Activated CD8-positive, alpha-beta T cell treated with anti-CD3 and anti-CD28 coated beads for 36 hours (primary cell): ENCODE results near the gene ERICH2. TPM values are rescaled to one million over a fixed set of nuclear protein-coding genes. Genes with fewer than 3 reads are reported as not detected.
A peak's percentile ranks its signal among the peaks of the same experiment; 100 is the strongest.

Source experiments
- ATAC-seq: fragments of 200-7000 bp; cut with Tn5 transposase; one replicate; pipeline ENCODE4 v1.10.0; 2021; ENCODE audit warnings: mild to moderate bottlenecking, moderate library complexity
- CTCF ChIA-PET: fragments of 350-600 bp; sonication (Branson Sonifier 250); formaldehyde crosslinking; loops from one replicate; lab custom pipeline; 2021; ENCODE audit warnings: antibody characterized with exemption; lab: Charles Lee
- POLR2A ChIA-PET: fragments of 350-600 bp; sonication (Branson Sonifier 250); formaldehyde crosslinking; loops from one replicate; lab custom pipeline; 2021; ENCODE audit warnings: antibody characterized with exemption; lab: Charles Lee
- DNase-seq: peaks from one replicate; pipeline ENCODE4 v3.0.0-alpha.2; 2020
- H3K27ac Mint-ChIP-seq: one replicate; pipeline ENCODE4 v1.8.0; 2021; ENCODE audit warnings: mild to moderate bottlenecking, mixed read lengths
- H3K27me3 Mint-ChIP-seq: one replicate; pipeline ENCODE4 v1.8.0; 2021; ENCODE audit warnings: mixed read lengths
- H3K36me3 Mint-ChIP-seq: one replicate; pipeline ENCODE4 v1.8.0; 2021; ENCODE audit warnings: low read depth, mixed read lengths
- H3K4me1 Mint-ChIP-seq: one replicate; pipeline ENCODE4 v1.8.0; 2021; ENCODE audit warnings: low read depth, mixed read lengths
- H3K4me3 Mint-ChIP-seq: one replicate; pipeline ENCODE4 v1.8.0; 2021; ENCODE audit warnings: mild to moderate bottlenecking, moderate library complexity, mixed read lengths
- H3K9me3 Mint-ChIP-seq: one replicate; pipeline ENCODE4 v1.8.0; 2021; ENCODE audit warnings: mixed read lengths
- intact Hi-C: fragments of 100-400 bp; cut with micrococcal nuclease; formaldehyde crosslinking; loops from one replicate; pipeline ENCODE4 v1.10.0; 2022
- total RNA-seq, 2 experiments: library from RNA; stranded (reverse); gene quantifications; one replicate each; pipeline ENCODE4 v1.2.3, GENCODE V29; 2021
- TF ChIP-seq, protein P1 (sequence below): fragments of 200-600 bp; IDR thresholded peaks from one replicate; pipeline ENCODE4 v1.8.0; 2022; ENCODE audit warnings: antibody characterized with exemption, mild to moderate bottlenecking

The ERICH2 gene
- total RNA-seq, 2 experiments from 2014 or later = not detected

DNA sequence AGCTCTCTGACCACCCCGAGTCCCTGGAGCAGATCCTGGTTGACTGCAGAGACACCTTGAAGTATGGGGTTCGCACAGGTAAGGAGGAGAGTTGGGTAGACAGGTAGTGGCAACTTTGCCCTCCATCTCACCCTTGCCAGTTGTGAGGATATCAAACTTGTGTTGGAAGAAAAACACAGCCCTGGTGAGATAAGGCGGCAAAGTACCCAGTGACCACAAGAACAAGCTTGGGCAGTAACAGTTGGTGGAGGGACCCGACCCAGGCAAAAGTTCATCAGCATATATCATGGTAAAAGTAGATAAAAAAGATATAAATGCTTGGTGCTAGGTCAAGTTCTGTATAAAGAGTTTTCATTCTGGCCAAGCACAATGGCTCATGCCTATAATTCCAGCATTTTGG is 60.9 kb downstream of the ERICH2 start:
- POLR2A ChIA-PET = no interaction called here
- ATAC-seq = no peak
- intact Hi-C loops = no loop called here
- Mint-ChIP-seq H3K27ac (no peak overlapping the region), H3K27me3 (peaks cover 31% of the 10 kb centered on the region), H3K36me3 (no peaks in the 10 kb centered on the region), H3K4me1 (no peaks in the 10 kb centered on the region), H3K9me3 (no peaks in the 10 kb centered on the region), H3K4me3 (no peak overlapping the region)
- TF ChIP-seq, protein P1, sequence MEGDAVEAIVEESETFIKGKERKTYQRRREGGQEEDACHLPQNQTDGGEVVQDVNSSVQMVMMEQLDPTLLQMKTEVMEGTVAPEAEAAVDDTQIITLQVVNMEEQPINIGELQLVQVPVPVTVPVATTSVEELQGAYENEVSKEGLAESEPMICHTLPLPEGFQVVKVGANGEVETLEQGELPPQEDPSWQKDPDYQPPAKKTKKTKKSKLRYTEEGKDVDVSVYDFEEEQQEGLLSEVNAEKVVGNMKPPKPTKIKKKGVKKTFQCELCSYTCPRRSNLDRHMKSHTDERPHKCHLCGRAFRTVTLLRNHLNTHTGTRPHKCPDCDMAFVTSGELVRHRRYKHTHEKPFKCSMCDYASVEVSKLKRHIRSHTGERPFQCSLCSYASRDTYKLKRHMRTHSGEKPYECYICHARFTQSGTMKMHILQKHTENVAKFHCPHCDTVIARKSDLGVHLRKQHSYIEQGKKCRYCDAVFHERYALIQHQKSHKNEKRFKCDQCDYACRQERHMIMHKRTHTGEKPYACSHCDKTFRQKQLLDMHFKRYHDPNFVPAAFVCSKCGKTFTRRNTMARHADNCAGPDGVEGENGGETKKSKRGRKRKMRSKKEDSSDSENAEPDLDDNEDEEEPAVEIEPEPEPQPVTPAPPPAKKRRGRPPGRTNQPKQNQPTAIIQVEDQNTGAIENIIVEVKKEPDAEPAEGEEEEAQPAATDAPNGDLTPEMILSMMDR = no peak
- DNase-seq = no peak
- CTCF ChIA-PET = interaction anchor here (0.9 to 1.3 kb wide), 2 partner anchors 9 to 10 kb away, joined by 3 to 5 read pairs; no protein-coding TSS in a partner anchor

DNA sequence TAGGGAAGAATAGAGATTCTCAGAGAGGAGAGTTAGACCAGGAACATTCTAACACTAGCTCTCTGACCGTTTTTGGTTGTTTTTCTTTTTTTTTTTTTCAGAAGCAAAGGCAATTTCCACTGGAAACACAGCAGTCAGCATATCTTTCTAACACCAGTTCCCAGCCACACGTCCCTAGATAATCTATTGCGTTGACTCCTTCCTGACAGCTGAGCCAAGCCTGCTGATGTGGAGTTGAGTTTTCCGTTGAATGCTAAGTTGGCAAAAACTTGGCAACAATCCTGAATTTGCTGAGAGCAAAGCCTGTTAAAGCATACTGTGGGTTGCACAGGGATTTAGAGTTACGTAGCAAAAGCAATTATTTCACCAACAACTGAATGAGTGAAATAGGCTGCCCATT is 65.8 kb downstream of the ERICH2 start:
- ChIA-PET CTCF (interaction anchor here (1.0 kb wide), 2 partner anchors 37 to 38 kb away, joined by 3 to 4 read pairs; no protein-coding TSS in a partner anchor), POLR2A (no interaction called here)
- ATAC-seq (no peak), DNase-seq (no peak)
- peaks cover 15% of the 10 kb centered on the region for H3K27me3 Mint-ChIP-seq
- no peaks in the 10 kb centered on the region for H3K4me1 Mint-ChIP-seq
- no peaks in the 10 kb centered on the region for H3K9me3 Mint-ChIP-seq
- H3K36me3 Mint-ChIP-seq = no peaks in the 10 kb centered on the region
- H3K27ac Mint-ChIP-seq = no peak overlapping the region
- no peak overlapping the region for H3K4me3 Mint-ChIP-seq
- intact Hi-C loops = no loop called here
- TF ChIP-seq, protein P1 = no peak

DNA sequence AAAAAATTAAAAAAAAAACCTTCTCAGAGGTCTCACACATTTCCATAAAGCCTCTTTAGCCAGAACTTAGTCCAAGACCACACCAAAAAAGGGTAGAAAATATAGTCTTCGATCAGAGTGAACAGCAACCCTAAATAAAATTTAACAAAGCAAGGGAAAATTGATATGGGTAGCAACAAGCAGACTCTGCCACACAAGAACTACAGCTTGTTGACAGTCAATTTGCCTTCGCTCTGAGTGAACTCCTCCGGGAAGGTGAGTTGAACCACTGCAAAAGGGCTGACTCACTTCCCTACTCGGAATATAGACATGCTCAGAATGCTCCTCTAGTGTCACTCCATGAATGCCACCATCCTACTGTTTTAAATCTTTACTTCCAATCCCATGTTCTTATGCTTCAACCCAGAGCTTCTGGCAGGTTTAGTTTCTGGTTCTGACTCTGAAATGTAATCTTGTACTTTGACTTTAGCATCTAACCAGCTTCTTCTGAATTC is 70.6 kb downstream of the ERICH2 start:
- ATAC-seq (no peak), DNase-seq (no peak)
- ChIA-PET CTCF (interaction anchor here (9.6 kb wide), 1 partner anchor 32 kb away, joined by 73 read pairs; no protein-coding TSS in a partner anchor), POLR2A (interaction anchor here (1.1 kb wide), 1 partner anchor 501 kb away, joined by 3 read pairs; no protein-coding TSS in a partner anchor)
- Mint-ChIP-seq H3K27ac (no peak overlapping the region), H3K4me1 (peaks cover 21% of the 10 kb centered on the region), H3K36me3 (no peaks in the 10 kb centered on the region), H3K4me3 (no peak overlapping the region), H3K27me3 (peaks cover 18% of the 10 kb centered on the region), H3K9me3 (no peaks in the 10 kb centered on the region)
- intact Hi-C loops = no loop called here
- TF ChIP-seq, protein P1 = no peak

DNA sequence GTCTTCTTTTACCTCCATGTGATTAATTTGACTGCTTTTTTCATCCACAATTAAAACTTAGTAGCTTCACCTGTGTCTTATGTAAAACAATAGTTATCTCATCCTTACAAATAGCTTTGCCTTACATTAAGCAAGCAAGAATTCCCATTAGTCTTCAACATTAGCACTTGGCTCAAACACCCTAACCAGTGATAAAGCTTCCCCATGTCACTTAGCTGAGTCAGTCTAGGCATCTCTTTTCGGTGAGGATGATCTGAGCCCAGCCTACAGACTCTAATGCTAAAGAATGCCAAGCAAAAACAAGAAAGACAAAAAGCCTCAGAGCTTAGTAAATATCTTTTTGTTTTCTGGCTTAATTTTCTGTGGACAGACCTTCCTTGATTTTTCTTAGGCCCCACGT is 72.6 kb downstream of the ERICH2 start:
- POLR2A ChIA-PET = interaction anchor here (1.0 to 1.4 kb wide), 2 partner anchors 9 to 10 kb away, joined by 4 read pairs; no protein-coding TSS in a partner anchor
- peaks cover 12% of the 10 kb centered on the region for H3K27me3 Mint-ChIP-seq
- intact Hi-C loops = no loop called here
- CTCF ChIA-PET = interaction anchor here (0.9 to 9.6 kb wide), 4 partner anchors 20 to 59 kb away, joined by 3 to 73 read pairs (median 4); partner anchors contain the start of gene GAD1
- no peaks in the 10 kb centered on the region for H3K36me3 Mint-ChIP-seq
- ATAC-seq = no peak
- H3K27ac Mint-ChIP-seq = no peak overlapping the region
- no peak overlapping the region for H3K4me3 Mint-ChIP-seq
- no peak for DNase-seq
- peaks cover 21% of the 10 kb centered on the region for H3K4me1 Mint-ChIP-seq
- TF ChIP-seq, protein P1 = no peak
- H3K9me3 Mint-ChIP-seq = no peaks in the 10 kb centered on the region

DNA sequence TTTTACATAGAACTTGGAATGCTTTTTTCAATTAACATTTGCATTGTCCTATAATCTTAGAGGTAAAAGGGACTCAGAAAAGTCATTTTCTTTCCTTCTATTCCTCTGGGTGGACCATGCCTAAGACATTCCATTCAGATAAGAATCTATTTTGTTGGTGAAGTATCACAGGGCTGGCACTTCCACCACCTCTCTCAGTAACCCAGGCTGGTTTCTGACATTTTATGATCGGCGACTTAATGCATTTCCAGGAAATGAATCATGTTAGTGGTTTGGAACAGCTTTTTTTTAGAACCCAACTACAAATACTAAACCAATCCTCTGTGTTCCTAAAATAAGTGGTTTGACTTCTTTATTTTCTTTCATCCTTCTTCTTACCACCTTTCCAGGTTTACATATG is 73.5 kb downstream of the ERICH2 start:
- DNase-seq (peak; percentile 39), ATAC-seq (peak; percentile 79)
- CTCF ChIA-PET = interaction anchor here (0.9 to 9.6 kb wide), 5 partner anchors 10 to 58 kb away, joined by 3 to 73 read pairs (median 13); no protein-coding TSS in a partner anchor
- H3K4me3 Mint-ChIP-seq = no peak overlapping the region
- H3K27me3 Mint-ChIP-seq = peaks cover 10% of the 10 kb centered on the region
- H3K4me1 Mint-ChIP-seq = peaks cover 21% of the 10 kb centered on the region
- TF ChIP-seq, protein P1 = no peak
- H3K9me3 Mint-ChIP-seq = no peaks in the 10 kb centered on the region
- peak overlapping the region; percentile 16 for H3K27ac Mint-ChIP-seq
- POLR2A ChIA-PET = interaction anchor here (0.7 to 1.0 kb wide), 2 partner anchors 9 to 13 kb away, joined by 3 to 4 read pairs; no protein-coding TSS in a partner anchor
- no peaks in the 10 kb centered on the region for H3K36me3 Mint-ChIP-seq
- intact Hi-C loops = no loop called here
